Activated CD4-positive, alpha-beta T cell treated with anti-CD3 and anti-CD28 coated beads, Interleukin-2, amount 10 ng/mL, durations not matched to agents 24 days and 14 days (primary cell): ENCODE results near the gene BICDL1. TPM values are rescaled to one million over a fixed set of nuclear protein-coding genes. Genes with fewer than 3 reads are reported as not detected.

ENCODE experiments used
- DNase-seq: peaks from one replicate; pipeline ENCODE4 v3.0.0; 2022
- H3K27ac Mint-ChIP-seq: one replicate; pipeline ENCODE4 v1.8.0; 2022; ENCODE audit warnings: mild to moderate bottlenecking, mixed read lengths
- H3K27me3 Mint-ChIP-seq: one replicate; pipeline ENCODE4 v1.8.0; 2022; ENCODE audit warnings: mixed read lengths
- H3K36me3 Mint-ChIP-seq: one replicate; pipeline ENCODE4 v1.8.0; 2022; ENCODE audit warnings: low read depth, mild to moderate bottlenecking, mixed read lengths
- H3K4me1 Mint-ChIP-seq: one replicate; pipeline ENCODE4 v1.8.0; 2021; ENCODE audit warnings: mixed read lengths
- H3K4me3 Mint-ChIP-seq: one replicate; pipeline ENCODE4 v1.8.0; 2022; ENCODE audit warnings: mild to moderate bottlenecking, moderate library complexity, mixed read lengths
- H3K9me3 Mint-ChIP-seq: one replicate; pipeline ENCODE4 v1.8.0; 2021; ENCODE audit warnings: mixed read lengths
- intact Hi-C: fragments of 100-400 bp; cut with micrococcal nuclease; formaldehyde crosslinking; loops from one replicate; pipeline ENCODE4 v1.15.1; 2023
- total RNA-seq: library from RNA; stranded (reverse); gene quantifications from 2 replicates; pipeline ENCODE4 v1.2.3, GENCODE V29; 2022

The BICDL1 gene
- total RNA-seq, 1 donor from 2014 or later: 148 TPM

GRCh38 chr12:119989731-119990381, 820 bp downstream of the BICDL1 start:
- intact Hi-C loops: loop anchor here (1.0 to 5.0 kb wide), 2 partner anchors 17 to 212 kb away; partner anchors contain the start of gene RPLP0
- Mint-ChIP-seq H3K27me3 (peaks cover 2% of the 10 kb centered on the region), H3K27ac (peak overlapping the region; percentile 89), H3K4me1 (peaks cover 35% of the 10 kb centered on the region), H3K9me3 (no peaks in the 10 kb centered on the region), H3K4me3 (peak overlapping the region; percentile 93), H3K36me3 (peaks cover 47% of the 10 kb centered on the region)
- peak; percentile 95 for DNase-seq

GRCh38 chr12:119990382-119990874, 1.4 kb downstream of the BICDL1 start:
- H3K9me3 Mint-ChIP-seq: no peaks in the 10 kb centered on the region
- H3K4me1 Mint-ChIP-seq: peaks cover 36% of the 10 kb centered on the region
- peak; percentile 68 for DNase-seq
- peaks cover 2% of the 10 kb centered on the region for H3K27me3 Mint-ChIP-seq
- peaks cover 52% of the 10 kb centered on the region for H3K36me3 Mint-ChIP-seq
- intact Hi-C loops: loop anchor here (1.0 to 5.0 kb wide), 2 partner anchors 17 to 212 kb away; partner anchors contain the start of gene RPLP0
- H3K4me3 Mint-ChIP-seq: peak overlapping the region; percentile 93
- peak overlapping the region; percentile 89 for H3K27ac Mint-ChIP-seq

GRCh38 chr12:119992129-119992705, 3.2 kb downstream of the BICDL1 start:
- Mint-ChIP-seq H3K4me1 (peaks cover 43% of the 10 kb centered on the region), H3K36me3 (peaks cover 66% of the 10 kb centered on the region), H3K27ac (peak overlapping the region; percentile 85), H3K9me3 (no peaks in the 10 kb centered on the region), H3K4me3 (peak overlapping the region; percentile 93), H3K27me3 (no peaks in the 10 kb centered on the region)
- intact Hi-C loops: loop anchor here (5.0 kb wide), 1 partner anchor 210 kb away; the partner anchor contains the start of gene RPLP0
- no peak for DNase-seq

GRCh38 chr12:119994892-119995658, 6.0 kb downstream of the BICDL1 start:
- no peak for DNase-seq
- Mint-ChIP-seq H3K27me3 (no peaks in the 10 kb centered on the region), H3K9me3 (no peaks in the 10 kb centered on the region), H3K4me1 (peaks cover 44% of the 10 kb centered on the region), H3K4me3 (no peak overlapping the region), H3K36me3 (peaks cover 83% of the 10 kb centered on the region), H3K27ac (no peak overlapping the region)
- intact Hi-C loops: loop anchor here (5.0 kb wide), 1 partner anchor 207 kb away; the partner anchor contains the start of gene RPLP0

GRCh38 chr12:119996417-119996816, 7.4 kb downstream of the BICDL1 start:
- Mint-ChIP-seq H3K36me3 (peaks cover 79% of the 10 kb centered on the region), H3K4me1 (peaks cover 39% of the 10 kb centered on the region)
- intact Hi-C loops: no loop called here

GRCh38 chr12:119998471-119999245, 9.6 kb downstream of the BICDL1 start:
- Mint-ChIP-seq H3K27ac (peak overlapping the region; percentile 38), H3K4me3 (no peak overlapping the region), H3K27me3 (no peaks in the 10 kb centered on the region), H3K36me3 (peaks cover 74% of the 10 kb centered on the region), H3K4me1 (peaks cover 31% of the 10 kb centered on the region), H3K9me3 (no peaks in the 10 kb centered on the region)
- DNase-seq: no peak
- intact Hi-C loops: no loop called here

More at GRCh38 chr12:119996417-119996816, 7.4 kb downstream of the BICDL1 start:
- no peak for DNase-seq
- Mint-ChIP-seq H3K27me3 (no peaks in the 10 kb centered on the region), H3K4me3 (no peak overlapping the region), H3K27ac (peak overlapping the region; percentile 42), H3K9me3 (no peaks in the 10 kb centered on the region)

- Mint-ChIP-seq H3K9me3 (no peaks in the 10 kb centered on the region), H3K27me3 (no peaks in the 10 kb centered on the region), H3K36me3 (peaks cover 64% of the 10 kb centered on the region), H3K27ac (no peak overlapping the region), H3K4me3 (no peak overlapping the region), H3K4me1 (peaks cover 31% of the 10 kb centered on the region)
- no peak for DNase-seq
- intact Hi-C loops: no loop called here
These were observed 11.5 kb downstream of the BICDL1 start for GRCh38 chr12:120000556-120000955.

- Mint-ChIP-seq H3K27me3 (no peaks in the 10 kb centered on the region), H3K9me3 (peaks cover 3% of the 10 kb centered on the region), H3K4me1 (peaks cover 56% of the 10 kb centered on the region), H3K4me3 (peak overlapping the region; percentile 72), H3K27ac (peak overlapping the region; percentile 96), H3K36me3 (peaks cover 63% of the 10 kb centered on the region)
- peak; percentile 80 for DNase-seq
- intact Hi-C loops: loop anchor here (1.0 to 2.0 kb wide), 2 partner anchors 9 to 114 kb away; no protein-coding TSS in a partner anchor
These were observed 17.4 kb downstream of the BICDL1 start for GRCh38 chr12:120006258-120006975.

- peak overlapping the region; percentile 96 for H3K27ac Mint-ChIP-seq
- H3K4me3 Mint-ChIP-seq: peak overlapping the region; percentile 72
- H3K27me3 Mint-ChIP-seq: no peaks in the 10 kb centered on the region
- H3K4me1 Mint-ChIP-seq: peaks cover 57% of the 10 kb centered on the region
- peak; percentile 92 for DNase-seq
- intact Hi-C loops: loop anchor here (1.0 to 2.0 kb wide), 2 partner anchors 17 to 114 kb away; no protein-coding TSS in a partner anchor
- peaks cover 63% of the 10 kb centered on the region for H3K36me3 Mint-ChIP-seq
- H3K9me3 Mint-ChIP-seq: peaks cover 3% of the 10 kb centered on the region
These were observed 18.2 kb downstream of the BICDL1 start for GRCh38 chr12:120007272-120007671.

GRCh38 chr12:120010661-120011230, 21.7 kb downstream of the BICDL1 start:
- intact Hi-C loops: no loop called here
- Mint-ChIP-seq H3K27ac (peak overlapping the region; percentile 96), H3K27me3 (no peaks in the 10 kb centered on the region), H3K36me3 (peaks cover 56% of the 10 kb centered on the region), H3K4me1 (peaks cover 74% of the 10 kb centered on the region), H3K4me3 (peak overlapping the region; percentile 75), H3K9me3 (peaks cover 3% of the 10 kb centered on the region)
- peak; percentile 78 for DNase-seq

GRCh38 chr12:120012067-120012621, 23.1 kb downstream of the BICDL1 start:
- peaks cover 57% of the 10 kb centered on the region for H3K36me3 Mint-ChIP-seq
- intact Hi-C loops: loop anchor here (1.0 to 2.0 kb wide), 5 partner anchors 24 to 281 kb away; partner anchors contain the start of gene RNU4-1
- peak overlapping the region; percentile 96 for H3K27ac Mint-ChIP-seq
- H3K9me3 Mint-ChIP-seq: peaks cover 3% of the 10 kb centered on the region
- peaks cover 70% of the 10 kb centered on the region for H3K4me1 Mint-ChIP-seq
- H3K4me3 Mint-ChIP-seq: peak overlapping the region; percentile 75
- no peaks in the 10 kb centered on the region for H3K27me3 Mint-ChIP-seq
- peak; percentile 95 for DNase-seq
